GM23338 (cell line): Measurements from ENCODE around the gene CCDC63. TPM values are rescaled to one million over a fixed set of nuclear protein-coding genes. Genes with fewer than 3 reads are reported as not detected.

Experiments
- ATAC-seq: fragments of 200-7000 bp; cut with Tn5 transposase; 3 replicates; pipeline ENCODE4 v1.9.1; 2020
- DNase-seq: peaks from one replicate; pipeline ENCODE4 v3.0.0-alpha.2; 2015; ENCODE audit warnings: low spot score
- H2AFZ ChIP-seq: fragments of 200-600 bp; sonication (generic); 2 replicates; pipeline ENCODE4 v1.8.0; 2016; ENCODE audit warnings: antibody characterized with exemption, mild to moderate bottlenecking, moderate library complexity
- H3F3A ChIP-seq: fragments of 200-600 bp; sonication (generic); replicated peaks from 2 replicates; pipeline ENCODE4 v1.8.0; 2017; ENCODE audit warnings: antibody characterized with exemption, mixed run types, low read depth
- H3K27ac ChIP-seq: fragments of 200-600 bp; sonication (generic); 2 replicates; pipeline ENCODE4 v1.6.1; 2016; ENCODE audit warnings: low read depth
- H3K27me3 ChIP-seq: fragments of 200-600 bp; sonication (generic); 2 replicates; pipeline ENCODE4 v1.8.0; 2016; ENCODE audit warnings: mild to moderate bottlenecking, mixed run types, moderate library complexity; ENCODE audit not compliant: insufficient read depth
- H3K36me3 ChIP-seq: fragments of 200-600 bp; sonication (generic); 2 replicates; pipeline ENCODE4 v1.8.0; 2016; ENCODE audit warnings: mild to moderate bottlenecking; ENCODE audit not compliant: insufficient read depth
- H3K4me1 ChIP-seq: fragments of 200-600 bp; sonication (generic); 2 replicates; pipeline ENCODE4 v1.8.0; 2016; ENCODE audit warnings: mild to moderate bottlenecking, moderate library complexity; ENCODE audit not compliant: insufficient read depth
- H3K4me2 ChIP-seq: fragments of 200-600 bp; sonication (generic); 2 replicates; pipeline ENCODE4 v1.7.1; 2017; ENCODE audit warnings: mixed run types
- H3K4me3 ChIP-seq: fragments of 200-600 bp; sonication (generic); 2 replicates; pipeline ENCODE4 v1.6.1; 2016; ENCODE audit warnings: mixed run types
- H3K79me2 ChIP-seq: fragments of 200-600 bp; sonication (generic); replicated peaks from 2 replicates; pipeline ENCODE4 v1.8.0; 2017; ENCODE audit warnings: mild to moderate bottlenecking; ENCODE audit not compliant: insufficient read depth
- H3K9me2 ChIP-seq: fragments of 200-600 bp; sonication (generic); 2 replicates; pipeline ENCODE4 v1.8.0; 2017; ENCODE audit not compliant: insufficient read depth
- H4K20me1 ChIP-seq: fragments of 200-600 bp; sonication (generic); replicated peaks from 2 replicates; pipeline ENCODE4 v1.8.0; 2017; ENCODE audit warnings: mild to moderate bottlenecking; ENCODE audit not compliant: insufficient read depth
- H3K27ac Mint-ChIP-seq: 2 replicates; pipeline ENCODE4 v1.8.0; 2020; ENCODE audit warnings: inconsistent platforms, mild to moderate bottlenecking, moderate library complexity, mixed read lengths
- H3K27me3 Mint-ChIP-seq: 3 replicates; pipeline ENCODE4 v1.8.0; 2022; ENCODE audit warnings: low read depth, mild to moderate bottlenecking, moderate library complexity, mixed read lengths, inconsistent platforms; ENCODE audit not compliant: insufficient read depth, poor library complexity
- H3K36me3 Mint-ChIP-seq: 3 replicates; pipeline ENCODE4 v1.8.0; 2021; ENCODE audit warnings: low read depth, mild to moderate bottlenecking, inconsistent platforms, moderate library complexity, mixed read lengths
- H3K4me1 Mint-ChIP-seq: 3 replicates; pipeline ENCODE4 v1.8.0; 2020; ENCODE audit warnings: mild to moderate bottlenecking, inconsistent platforms, mixed read lengths
- H3K4me3 Mint-ChIP-seq: 3 replicates; pipeline ENCODE4 v1.8.0; 2021; ENCODE audit warnings: moderate library complexity, mild to moderate bottlenecking, inconsistent platforms, mixed read lengths
- H3K9me3 Mint-ChIP-seq: 3 replicates; pipeline ENCODE4 v1.8.0; 2020; ENCODE audit warnings: moderate library complexity, mild to moderate bottlenecking, inconsistent platforms, mixed read lengths
- CREB1 ChIP-seq: fragments of 250-450 bp; sonication (Bioruptor Pico); IDR thresholded peaks from 2 replicates; pipeline ENCODE4 v1.5.0; 2020; ENCODE audit warnings: low read depth, mild to moderate bottlenecking, moderate library complexity
- EZH2 ChIP-seq: fragments of 200-600 bp; sonication (generic); IDR thresholded peaks from one replicate; pipeline ENCODE4 v1.8.0; 2017; ENCODE audit warnings: antibody characterized with exemption, mild to moderate bottlenecking, low read depth; ENCODE audit not compliant: unreplicated experiment
- EZH2phosphoT487 ChIP-seq: fragments of 200-600 bp; sonication (generic); IDR thresholded peaks from one replicate; pipeline ENCODE4 v1.8.1; 2018; ENCODE audit warnings: antibody characterized with exemption; ENCODE audit not compliant: unreplicated experiment
- NANOG ChIP-seq: IDR thresholded peaks from 2 replicates; pipeline ENCODE4 v1.6.1; 2016; ENCODE audit warnings: antibody characterized with exemption, borderline replicate concordance
- POLR2AphosphoS5 ChIP-seq: IDR thresholded peaks from 2 replicates; pipeline ENCODE4 v1.6.1; 2016; ENCODE audit warnings: antibody characterized with exemption, low read depth
- STAT1 ChIP-seq: IDR thresholded peaks from one replicate; pipeline ENCODE4 v1.6.1; 2016; ENCODE audit warnings: antibody characterized with exemption; ENCODE audit not compliant: unreplicated experiment
- ZNF331 ChIP-seq: fragments of 250-450 bp; sonication (Bioruptor Pico); IDR thresholded peaks from 2 replicates; pipeline ENCODE4 v1.5.0; 2020; ENCODE audit warnings: low read depth, mild to moderate bottlenecking, moderate library complexity
- polyA plus RNA-seq: library from polyadenylated mRNA; unstranded; fragments of >200 nt; fragmentation: Nextera tagmentation; extraction: Ambion mirVana; gene quantifications from 2 replicates; pipeline ENCODE4 v1.2.1, GENCODE V29; 2016
- total RNA-seq: library from RNA; depleted of rRNA; stranded (reverse); fragments of >200 nt; shearing (Covaris generic); gene quantifications from 2 replicates; pipeline ENCODE4 v1.2.3, GENCODE V29; 2014
- TF ChIP-seq, protein P1 (sequence below): IDR thresholded peaks from one replicate; pipeline ENCODE4 v1.6.1; 2018; ENCODE audit warnings: antibody characterized with exemption; ENCODE audit not compliant: unreplicated experiment
- TF ChIP-seq, protein P2 (sequence below), 2 experiments: fragments of 200-600 bp in 1 of 2; sonication (generic) in 1 of 2; conservative IDR thresholded peaks; 2 replicates each; pipeline versions ENCODE4 v1.5.1 to v1.6.1; 2016 to 2017; ENCODE audit warnings: antibody characterized with exemption in 2 of 2, low read depth in 2 of 2, mild to moderate bottlenecking in 2 of 2, moderate library complexity in 1 of 2
- TF ChIP-seq, protein P3 (sequence below): fragments of 250-450 bp; sonication (Bioruptor Pico); IDR thresholded peaks from 2 replicates; pipeline ENCODE4 v1.5.0; 2020; ENCODE audit warnings: mild to moderate bottlenecking, moderate library complexity

Gene CCDC63
- total and polyA plus RNA-seq, 2 experiments from 2014 or later, result 1.8 TPM; not detected in 1

DNA sequence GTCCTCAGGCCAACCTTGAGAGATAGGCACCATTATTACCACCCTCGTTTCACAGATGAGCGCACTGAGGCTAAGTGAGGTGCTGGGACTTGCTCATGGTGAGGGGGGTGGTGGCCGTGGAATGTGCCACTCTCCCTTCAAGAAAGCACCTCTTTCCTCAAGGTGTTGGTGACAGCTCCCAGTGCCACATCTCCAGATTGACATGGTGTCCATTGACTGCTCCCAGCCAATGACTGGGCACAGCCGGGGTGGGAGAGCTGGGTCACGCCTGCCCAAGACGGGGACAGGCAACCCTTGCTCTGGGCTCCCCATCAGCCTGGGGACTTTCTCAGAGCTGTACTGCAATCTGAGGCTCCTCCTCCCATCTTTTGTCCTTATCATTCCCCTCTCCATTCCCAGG lies 94.6 kb downstream of the CCDC63 start (continued):
- TF ChIP-seq, protein P1, sequence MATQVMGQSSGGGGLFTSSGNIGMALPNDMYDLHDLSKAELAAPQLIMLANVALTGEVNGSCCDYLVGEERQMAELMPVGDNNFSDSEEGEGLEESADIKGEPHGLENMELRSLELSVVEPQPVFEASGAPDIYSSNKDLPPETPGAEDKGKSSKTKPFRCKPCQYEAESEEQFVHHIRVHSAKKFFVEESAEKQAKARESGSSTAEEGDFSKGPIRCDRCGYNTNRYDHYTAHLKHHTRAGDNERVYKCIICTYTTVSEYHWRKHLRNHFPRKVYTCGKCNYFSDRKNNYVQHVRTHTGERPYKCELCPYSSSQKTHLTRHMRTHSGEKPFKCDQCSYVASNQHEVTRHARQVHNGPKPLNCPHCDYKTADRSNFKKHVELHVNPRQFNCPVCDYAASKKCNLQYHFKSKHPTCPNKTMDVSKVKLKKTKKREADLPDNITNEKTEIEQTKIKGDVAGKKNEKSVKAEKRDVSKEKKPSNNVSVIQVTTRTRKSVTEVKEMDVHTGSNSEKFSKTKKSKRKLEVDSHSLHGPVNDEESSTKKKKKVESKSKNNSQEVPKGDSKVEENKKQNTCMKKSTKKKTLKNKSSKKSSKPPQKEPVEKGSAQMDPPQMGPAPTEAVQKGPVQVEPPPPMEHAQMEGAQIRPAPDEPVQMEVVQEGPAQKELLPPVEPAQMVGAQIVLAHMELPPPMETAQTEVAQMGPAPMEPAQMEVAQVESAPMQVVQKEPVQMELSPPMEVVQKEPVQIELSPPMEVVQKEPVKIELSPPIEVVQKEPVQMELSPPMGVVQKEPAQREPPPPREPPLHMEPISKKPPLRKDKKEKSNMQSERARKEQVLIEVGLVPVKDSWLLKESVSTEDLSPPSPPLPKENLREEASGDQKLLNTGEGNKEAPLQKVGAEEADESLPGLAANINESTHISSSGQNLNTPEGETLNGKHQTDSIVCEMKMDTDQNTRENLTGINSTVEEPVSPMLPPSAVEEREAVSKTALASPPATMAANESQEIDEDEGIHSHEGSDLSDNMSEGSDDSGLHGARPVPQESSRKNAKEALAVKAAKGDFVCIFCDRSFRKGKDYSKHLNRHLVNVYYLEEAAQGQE, result no peak
- no peak for TF ChIP-seq EZH2phosphoT487
- no peak for TF ChIP-seq NANOG

DNA sequence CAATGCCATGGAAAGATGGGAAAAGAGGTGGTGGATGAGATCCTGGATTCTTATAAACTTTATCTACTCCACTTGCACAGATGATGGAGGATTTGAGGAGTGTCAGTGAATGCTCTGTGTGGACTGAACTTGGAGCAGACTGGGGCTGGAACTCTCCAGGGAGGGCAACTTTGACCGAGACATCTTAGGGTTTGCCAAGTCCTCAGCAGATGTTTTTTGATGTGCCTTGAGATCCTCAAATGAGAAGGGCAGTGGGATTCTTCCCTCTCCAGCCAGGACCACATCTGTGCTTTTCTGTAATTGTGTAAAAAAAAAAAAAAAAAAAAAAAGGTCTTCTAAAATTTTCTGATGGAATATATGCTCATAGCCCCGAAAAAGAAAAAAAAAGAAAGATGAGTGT lies 96.6 kb downstream of the CCDC63 start:
- Mint-ChIP-seq H3K4me3 (no peak overlapping the region), H3K27ac (no peak overlapping the region), H3K9me3 (peaks cover 34% of the 10 kb centered on the region), H3K27me3 (peaks cover 3% of the 10 kb centered on the region), H3K36me3 (peaks cover 47% of the 10 kb centered on the region), H3K4me1 (peaks cover 3% of the 10 kb centered on the region; the same call in 2 of the 3 replicates)
- 0 out of 2 replicates have a peak, but pooled peaks cover 5% of the 10 kb centered on the region for H3K36me3 ChIP-seq
- no peaks in the 10 kb centered on the region for H3K27me3 ChIP-seq
- H3K4me3 ChIP-seq, result no peak overlapping the region
- H3K4me2 ChIP-seq, result no peak overlapping the region
- ATAC-seq (no peak), DNase-seq (no peak)
- H3F3A ChIP-seq, result no peaks in the 10 kb centered on the region
- peaks cover 3% of the 10 kb centered on the region; the same call in 1 of the 2 replicates for H3K4me1 ChIP-seq
- H3K9me2 ChIP-seq, result 0 out of 2 replicates have a peak, but pooled peaks cover 10% of the 10 kb centered on the region
- no peaks in the 10 kb centered on the region for H3K79me2 ChIP-seq
- no peak overlapping the region for H2AFZ ChIP-seq
- no peak overlapping the region for H3K27ac ChIP-seq
- H4K20me1 ChIP-seq, result no peaks in the 10 kb centered on the region
- TF ChIP-seq EZH2 (no peak), NANOG (no peak), CREB1 (CRISPR knock-in tag) (no peak), ZNF331 (CRISPR knock-in tag) (no peak), STAT1 (no peak), POLR2AphosphoS5 (no peak)
- TF ChIP-seq, protein P2, sequence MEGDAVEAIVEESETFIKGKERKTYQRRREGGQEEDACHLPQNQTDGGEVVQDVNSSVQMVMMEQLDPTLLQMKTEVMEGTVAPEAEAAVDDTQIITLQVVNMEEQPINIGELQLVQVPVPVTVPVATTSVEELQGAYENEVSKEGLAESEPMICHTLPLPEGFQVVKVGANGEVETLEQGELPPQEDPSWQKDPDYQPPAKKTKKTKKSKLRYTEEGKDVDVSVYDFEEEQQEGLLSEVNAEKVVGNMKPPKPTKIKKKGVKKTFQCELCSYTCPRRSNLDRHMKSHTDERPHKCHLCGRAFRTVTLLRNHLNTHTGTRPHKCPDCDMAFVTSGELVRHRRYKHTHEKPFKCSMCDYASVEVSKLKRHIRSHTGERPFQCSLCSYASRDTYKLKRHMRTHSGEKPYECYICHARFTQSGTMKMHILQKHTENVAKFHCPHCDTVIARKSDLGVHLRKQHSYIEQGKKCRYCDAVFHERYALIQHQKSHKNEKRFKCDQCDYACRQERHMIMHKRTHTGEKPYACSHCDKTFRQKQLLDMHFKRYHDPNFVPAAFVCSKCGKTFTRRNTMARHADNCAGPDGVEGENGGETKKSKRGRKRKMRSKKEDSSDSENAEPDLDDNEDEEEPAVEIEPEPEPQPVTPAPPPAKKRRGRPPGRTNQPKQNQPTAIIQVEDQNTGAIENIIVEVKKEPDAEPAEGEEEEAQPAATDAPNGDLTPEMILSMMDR (conservative IDR thresholded peaks at IDR 0.05; ENCODE audit: low read depth in 2 of 2), result no peak
- TF ChIP-seq, protein P3, sequence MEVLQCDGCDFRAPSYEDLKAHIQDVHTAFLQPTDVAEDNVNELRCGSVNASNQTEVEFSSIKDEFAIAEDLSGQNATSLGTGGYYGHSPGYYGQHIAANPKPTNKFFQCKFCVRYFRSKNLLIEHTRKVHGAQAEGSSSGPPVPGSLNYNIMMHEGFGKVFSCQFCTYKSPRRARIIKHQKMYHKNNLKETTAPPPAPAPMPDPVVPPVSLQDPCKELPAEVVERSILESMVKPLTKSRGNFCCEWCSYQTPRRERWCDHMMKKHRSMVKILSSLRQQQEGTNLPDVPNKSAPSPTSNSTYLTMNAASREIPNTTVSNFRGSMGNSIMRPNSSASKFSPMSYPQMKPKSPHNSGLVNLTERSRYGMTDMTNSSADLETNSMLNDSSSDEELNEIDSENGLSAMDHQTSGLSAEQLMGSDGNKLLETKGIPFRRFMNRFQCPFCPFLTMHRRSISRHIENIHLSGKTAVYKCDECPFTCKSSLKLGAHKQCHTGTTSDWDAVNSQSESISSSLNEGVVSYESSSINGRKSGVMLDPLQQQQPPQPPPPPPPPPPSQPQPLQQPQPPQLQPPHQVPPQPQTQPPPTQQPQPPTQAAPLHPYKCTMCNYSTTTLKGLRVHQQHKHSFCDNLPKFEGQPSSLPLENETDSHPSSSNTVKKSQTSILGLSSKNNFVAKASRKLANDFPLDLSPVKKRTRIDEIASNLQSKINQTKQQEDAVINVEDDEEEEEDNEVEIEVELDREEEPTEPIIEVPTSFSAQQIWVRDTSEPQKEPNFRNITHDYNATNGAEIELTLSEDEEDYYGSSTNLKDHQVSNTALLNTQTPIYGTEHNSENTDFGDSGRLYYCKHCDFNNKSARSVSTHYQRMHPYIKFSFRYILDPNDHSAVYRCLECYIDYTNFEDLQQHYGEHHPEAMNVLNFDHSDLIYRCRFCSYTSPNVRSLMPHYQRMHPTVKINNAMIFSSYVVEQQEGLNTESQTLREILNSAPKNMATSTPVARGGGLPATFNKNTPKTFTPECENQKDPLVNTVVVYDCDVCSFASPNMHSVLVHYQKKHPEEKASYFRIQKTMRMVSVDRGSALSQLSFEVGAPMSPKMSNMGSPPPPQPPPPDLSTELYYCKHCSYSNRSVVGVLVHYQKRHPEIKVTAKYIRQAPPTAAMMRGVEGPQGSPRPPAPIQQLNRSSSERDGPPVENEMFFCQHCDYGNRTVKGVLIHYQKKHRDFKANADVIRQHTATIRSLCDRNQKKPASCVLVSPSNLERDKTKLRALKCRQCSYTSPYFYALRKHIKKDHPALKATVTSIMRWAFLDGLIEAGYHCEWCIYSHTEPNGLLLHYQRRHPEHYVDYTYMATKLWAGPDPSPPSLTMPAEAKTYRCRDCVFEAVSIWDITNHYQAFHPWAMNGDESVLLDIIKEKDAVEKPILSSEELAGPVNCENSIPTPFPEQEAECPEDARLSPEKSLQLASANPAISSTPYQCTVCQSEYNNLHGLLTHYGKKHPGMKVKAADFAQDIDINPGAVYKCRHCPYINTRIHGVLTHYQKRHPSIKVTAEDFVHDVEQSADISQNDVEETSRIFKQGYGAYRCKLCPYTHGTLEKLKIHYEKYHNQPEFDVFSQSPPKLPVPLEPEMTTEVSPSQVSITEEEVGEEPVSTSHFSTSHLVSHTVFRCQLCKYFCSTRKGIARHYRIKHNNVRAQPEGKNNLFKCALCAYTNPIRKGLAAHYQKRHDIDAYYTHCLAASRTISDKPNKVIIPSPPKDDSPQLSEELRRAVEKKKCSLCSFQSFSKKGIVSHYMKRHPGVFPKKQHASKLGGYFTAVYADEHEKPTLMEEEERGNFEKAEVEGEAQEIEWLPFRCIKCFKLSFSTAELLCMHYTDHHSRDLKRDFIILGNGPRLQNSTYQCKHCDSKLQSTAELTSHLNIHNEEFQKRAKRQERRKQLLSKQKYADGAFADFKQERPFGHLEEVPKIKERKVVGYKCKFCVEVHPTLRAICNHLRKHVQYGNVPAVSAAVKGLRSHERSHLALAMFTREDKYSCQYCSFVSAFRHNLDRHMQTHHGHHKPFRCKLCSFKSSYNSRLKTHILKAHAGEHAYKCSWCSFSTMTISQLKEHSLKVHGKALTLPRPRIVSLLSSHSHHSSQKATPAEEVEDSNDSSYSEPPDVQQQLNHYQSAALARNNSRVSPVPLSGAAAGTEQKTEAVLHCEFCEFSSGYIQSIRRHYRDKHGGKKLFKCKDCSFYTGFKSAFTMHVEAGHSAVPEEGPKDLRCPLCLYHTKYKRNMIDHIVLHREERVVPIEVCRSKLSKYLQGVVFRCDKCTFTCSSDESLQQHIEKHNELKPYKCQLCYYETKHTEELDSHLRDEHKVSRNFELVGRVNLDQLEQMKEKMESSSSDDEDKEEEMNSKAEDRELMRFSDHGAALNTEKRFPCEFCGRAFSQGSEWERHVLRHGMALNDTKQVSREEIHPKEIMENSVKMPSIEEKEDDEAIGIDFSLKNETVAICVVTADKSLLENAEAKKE (CRISPR knock-in tag), result no peak
- TF ChIP-seq, protein P1, result no peak
